Testis (tissue), 2 donors: ENCODE measurements around the gene DDX52.

Experiments used
- POLR2A ChIP-seq: fragments of 450-650 bp; IDR thresholded peaks from one replicate; pipeline ENCODE4 v1.6.1; 2017; ENCODE audit warnings: antibody characterized with exemption, mild to moderate bottlenecking, moderate library complexity
- TF ChIP-seq, protein P1 (sequence below), 3 experiments: fragments of 450-650 bp in 2 of 3; fragments of 200-600 bp in 1 of 3; sonication (generic) in 1 of 3; IDR thresholded peaks; one replicate each; pipeline ENCODE4 v1.5.1; 2016 to 2019; ENCODE audit warnings: antibody characterized with exemption in 3 of 3, mild to moderate bottlenecking in 2 of 3, moderate library complexity in 1 of 3

DNA sequence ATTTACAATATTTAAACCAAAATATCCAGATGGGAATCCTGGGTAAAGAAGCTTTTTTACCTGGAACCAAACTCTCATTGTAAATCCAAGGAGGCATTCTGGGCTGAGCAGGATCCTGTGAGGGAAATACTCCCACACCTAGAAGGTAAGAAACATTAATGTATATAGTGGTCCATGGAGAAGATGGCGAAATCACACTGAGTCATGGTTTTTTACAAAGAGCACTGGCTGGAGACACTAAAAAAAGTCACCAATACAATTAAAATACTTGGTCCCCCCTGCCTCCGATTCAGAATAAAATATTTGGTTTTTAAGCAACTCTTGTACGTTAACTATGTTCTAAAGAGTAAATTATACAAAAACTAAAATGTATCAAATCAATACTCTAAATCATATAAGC, 67.0 kb downstream of the DDX52 start:
- no peak for TF ChIP-seq POLR2A
- TF ChIP-seq, protein P1, sequence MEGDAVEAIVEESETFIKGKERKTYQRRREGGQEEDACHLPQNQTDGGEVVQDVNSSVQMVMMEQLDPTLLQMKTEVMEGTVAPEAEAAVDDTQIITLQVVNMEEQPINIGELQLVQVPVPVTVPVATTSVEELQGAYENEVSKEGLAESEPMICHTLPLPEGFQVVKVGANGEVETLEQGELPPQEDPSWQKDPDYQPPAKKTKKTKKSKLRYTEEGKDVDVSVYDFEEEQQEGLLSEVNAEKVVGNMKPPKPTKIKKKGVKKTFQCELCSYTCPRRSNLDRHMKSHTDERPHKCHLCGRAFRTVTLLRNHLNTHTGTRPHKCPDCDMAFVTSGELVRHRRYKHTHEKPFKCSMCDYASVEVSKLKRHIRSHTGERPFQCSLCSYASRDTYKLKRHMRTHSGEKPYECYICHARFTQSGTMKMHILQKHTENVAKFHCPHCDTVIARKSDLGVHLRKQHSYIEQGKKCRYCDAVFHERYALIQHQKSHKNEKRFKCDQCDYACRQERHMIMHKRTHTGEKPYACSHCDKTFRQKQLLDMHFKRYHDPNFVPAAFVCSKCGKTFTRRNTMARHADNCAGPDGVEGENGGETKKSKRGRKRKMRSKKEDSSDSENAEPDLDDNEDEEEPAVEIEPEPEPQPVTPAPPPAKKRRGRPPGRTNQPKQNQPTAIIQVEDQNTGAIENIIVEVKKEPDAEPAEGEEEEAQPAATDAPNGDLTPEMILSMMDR (IDR thresholded peaks at IDR 0.05): no peak
